NCI-H524 treated with DMSO at 0.1 percent for 48 hours (cell line): ENCODE measurements around the gene PCBP3.
"Not testable (repeated sequence)": the region's sequence is repeated elsewhere in the genome, so short reads cannot be mapped to it uniquely, and the experiment has no call there.

Source experiments
- DNase-seq: peaks from one replicate; lab custom pipeline; 2025; lab: John Stamatoyannopoulos, UW

The PCBP3 gene

GRCh38 chr21:45875416-45875760 is 231.9 kb downstream of the PCBP3 start:
- DNase-seq: no peak

GRCh38 chr21:45875881-45876280 is 232.4 kb downstream of the PCBP3 start:
- DNase-seq: no peak

GRCh38 chr21:45876381-45877170 is 233.1 kb downstream of the PCBP3 start:
- peak; percentile 74 for DNase-seq

- DNase-seq: no peak
These were observed 233.6 kb downstream of the PCBP3 start for GRCh38 chr21:45877171-45877438.

- no peak for DNase-seq
These were observed 234.4 kb downstream of the PCBP3 start for GRCh38 chr21:45877821-45878469.

GRCh38 chr21:45880097-45881068 is 236.9 kb downstream of the PCBP3 start:
- DNase-seq: peak; percentile 42

GRCh38 chr21:45882645-45883044 is 239.1 kb downstream of the PCBP3 start:
- DNase-seq: no peak

GRCh38 chr21:45883090-45883489 is 239.6 kb downstream of the PCBP3 start:
- no peak for DNase-seq

GRCh38 chr21:45885597-45885929 is 242.0 kb downstream of the PCBP3 start:
- DNase-seq: no peak

- not testable (repeated sequence) for DNase-seq
These were observed 242.5 kb downstream of the PCBP3 start for GRCh38 chr21:45885930-45886601.

- no peak for DNase-seq
These were observed 243.1 kb downstream of the PCBP3 start for GRCh38 chr21:45886610-45887026.

GRCh38 chr21:45887120-45887611 is 243.6 kb downstream of the PCBP3 start:
- no peak for DNase-seq

GRCh38 chr21:45887788-45888187 is 244.3 kb downstream of the PCBP3 start:
- DNase-seq: no peak

- DNase-seq: no peak
These were observed 245.0 kb downstream of the PCBP3 start for GRCh38 chr21:45888386-45889009.

- no peak for DNase-seq
These were observed 245.7 kb downstream of the PCBP3 start for GRCh38 chr21:45889256-45889655.

- peak; percentile 17 for DNase-seq
These were observed 246.4 kb downstream of the PCBP3 start for GRCh38 chr21:45889961-45890360.

- DNase-seq: no peak
These were observed 248.0 kb downstream of the PCBP3 start for GRCh38 chr21:45891388-45892155.

GRCh38 chr21:45892156-45892915 is 248.8 kb downstream of the PCBP3 start:
- no peak for DNase-seq

GRCh38 chr21:45892916-45893739 is 249.6 kb downstream of the PCBP3 start:
- DNase-seq: no peak
